ENCODE data around the gene RUVBL1.
A peak's percentile ranks its signal among the peaks of the same experiment; 100 is the strongest.

Gene RUVBL1

DNA sequence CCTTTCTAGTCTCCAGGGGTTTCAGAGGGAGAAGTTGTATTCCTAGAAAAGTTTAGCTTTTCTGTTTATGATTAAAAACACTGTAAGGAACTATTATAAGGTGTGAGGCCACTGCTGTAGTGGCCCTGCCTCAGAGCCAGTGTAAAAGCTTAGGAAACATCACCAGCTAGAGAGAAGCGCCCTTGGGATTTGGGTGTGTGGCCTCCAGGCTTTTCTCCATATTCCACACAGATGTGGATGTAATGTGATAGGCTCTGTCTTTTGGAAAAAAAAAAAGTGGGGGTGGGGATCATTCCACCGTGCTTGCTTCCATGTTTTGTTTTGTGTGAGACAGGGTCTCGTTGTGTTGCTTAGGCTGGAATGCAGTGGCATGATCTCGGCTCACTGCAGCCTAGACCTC is 57.5 kb downstream of the RUVBL1 start:
- no peak overlapping the region for H3K4me3 ChIP-seq (replicated peaks; ENCODE audit: low read depth, low read length)
- no peak for TF ChIP-seq CTCF (IDR thresholded peaks at IDR 0.05; ENCODE audit: low read depth, low read length, missing control alignments)
- peak; percentile 57 for DNase-seq (ENCODE audit: extremely low read depth, low read depth)

DNA sequence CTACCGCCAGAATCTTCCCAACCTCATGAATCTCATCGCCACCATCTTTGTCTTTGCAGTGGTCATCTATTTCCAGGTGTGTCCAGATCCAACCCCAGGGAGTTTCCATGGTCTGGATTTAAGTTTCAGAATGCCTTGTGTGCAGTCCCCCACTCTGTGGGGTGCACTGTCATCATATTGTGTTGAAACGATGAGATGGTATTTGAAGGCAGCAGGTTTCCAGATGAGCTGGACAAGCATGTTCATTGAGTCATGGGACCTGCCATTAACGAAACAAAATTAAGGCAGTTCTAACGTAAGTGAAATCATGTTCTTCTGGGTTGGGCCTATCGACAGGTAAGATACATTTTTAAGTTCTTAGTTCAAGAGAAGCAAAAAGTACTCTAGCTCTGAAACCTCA is 58.6 kb downstream of the RUVBL1 start:
- no peak for DNase-seq (ENCODE audit: extremely low read depth, low read depth)
- no peak overlapping the region for H3K4me3 ChIP-seq (replicated peaks; ENCODE audit: low read depth, low read length)
- TF ChIP-seq CTCF (IDR thresholded peaks at IDR 0.05; ENCODE audit: low read depth, low read length, missing control alignments), result no peak

GRCh38 chr3:128063865-128064264 is 59.7 kb downstream of the RUVBL1 start:
- TF ChIP-seq CTCF (IDR thresholded peaks at IDR 0.05; ENCODE audit: low read depth, low read length, missing control alignments), result no peak
- DNase-seq (ENCODE audit: extremely low read depth, low read depth), result no peak

DNA sequence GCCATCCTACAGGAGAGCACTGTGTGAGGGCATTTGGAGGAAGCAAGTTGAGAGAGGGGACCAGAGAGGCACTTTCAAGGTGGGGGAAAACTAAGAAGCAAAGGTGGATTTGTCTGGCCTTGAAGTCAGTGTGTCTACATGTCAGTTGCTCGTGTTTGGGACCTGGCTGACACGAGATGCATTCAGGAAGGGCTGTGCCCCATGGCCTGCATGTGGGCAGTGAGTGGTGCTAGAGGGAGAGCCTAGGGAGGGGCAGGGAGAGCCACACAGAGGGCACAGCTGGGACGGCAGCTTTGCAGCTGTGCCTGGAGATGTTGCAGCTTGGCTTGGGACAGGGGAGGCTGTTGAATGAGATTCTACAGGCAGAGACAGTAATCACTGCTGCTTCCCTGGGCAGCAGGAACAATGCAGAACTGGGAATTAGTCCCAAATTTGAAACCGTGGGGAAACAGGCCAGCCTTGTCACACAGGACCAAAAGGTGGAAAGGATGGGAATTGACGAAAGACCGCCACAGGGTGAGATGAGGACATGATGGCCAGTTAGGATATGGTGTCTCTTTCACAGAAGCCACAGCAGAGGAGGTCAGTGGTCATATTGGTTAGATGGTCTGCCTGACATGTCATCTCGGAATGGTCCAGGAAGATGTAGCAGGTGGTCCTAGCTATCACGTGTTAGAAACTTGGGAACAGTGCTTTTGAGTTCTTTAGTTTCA is 61.4 kb downstream of the RUVBL1 start:
- DNase-seq (ENCODE audit: extremely low read depth, low read depth), result no peak
- no peak overlapping the region for H3K4me3 ChIP-seq (replicated peaks; ENCODE audit: low read depth, low read length)
- no peak for TF ChIP-seq CTCF (IDR thresholded peaks at IDR 0.05; ENCODE audit: low read depth, low read length, missing control alignments)

More at GRCh38 chr3:128063865-128064264, 59.7 kb downstream of the RUVBL1 start:
- no peak overlapping the region for H3K4me3 ChIP-seq (replicated peaks; ENCODE audit: low read depth, low read length)

GRCh38 chr3:128060473-128061381 is 62.9 kb downstream of the RUVBL1 start:
- DNase-seq (ENCODE audit: extremely low read depth, low read depth), result peak; percentile 86
- H3K4me3 ChIP-seq (replicated peaks; ENCODE audit: low read depth, low read length), result no peak overlapping the region
- TF ChIP-seq CTCF (IDR thresholded peaks at IDR 0.05; ENCODE audit: low read depth, low read length, missing control alignments), result no peak

- DNase-seq (ENCODE audit: extremely low read depth, low read depth), result no peak
- TF ChIP-seq CTCF (IDR thresholded peaks at IDR 0.05; ENCODE audit: low read depth, low read length, missing control alignments), result no peak
- H3K4me3 ChIP-seq (replicated peaks; ENCODE audit: low read depth, low read length), result no peak overlapping the region
Measured at GRCh38 chr3:128056258-128056657, 67.4 kb downstream of the RUVBL1 start.

Measured in HFF-Myc (cell line).